ENCODE data around the gene FOXL2. TPM values are rescaled to one million over a fixed set of nuclear protein-coding genes. Genes with fewer than 3 reads are reported as not detected.

Gene FOXL2
- total and polyA plus RNA-seq, 8 donors = not detected

- H3K36me3 ChIP-seq = no peaks in the 10 kb centered on the region
- H3K4me1 ChIP-seq = peaks cover 29 to 52% of the 10 kb centered on the region in 2 donors
- intact Hi-C loops (cut with DNase I) = no loop called here
- H3K4me3 ChIP-seq = no peak overlapping the region
- H3K9me3 ChIP-seq = no peaks in the 10 kb centered on the region
- TF ChIP-seq CTCF (IDR thresholded peaks at IDR 0.05) = no peak
- no peak overlapping the region for H3K27ac ChIP-seq
- no peak for ATAC-seq
- H3K27me3 ChIP-seq = peaks cover 99 to 100% of the 10 kb centered on the region in 2 donors
- no peak for DNase-seq
Observed at GRCh38 chr3:138942861-138943623, 3.9 kb downstream of the FOXL2 start.

DNA sequence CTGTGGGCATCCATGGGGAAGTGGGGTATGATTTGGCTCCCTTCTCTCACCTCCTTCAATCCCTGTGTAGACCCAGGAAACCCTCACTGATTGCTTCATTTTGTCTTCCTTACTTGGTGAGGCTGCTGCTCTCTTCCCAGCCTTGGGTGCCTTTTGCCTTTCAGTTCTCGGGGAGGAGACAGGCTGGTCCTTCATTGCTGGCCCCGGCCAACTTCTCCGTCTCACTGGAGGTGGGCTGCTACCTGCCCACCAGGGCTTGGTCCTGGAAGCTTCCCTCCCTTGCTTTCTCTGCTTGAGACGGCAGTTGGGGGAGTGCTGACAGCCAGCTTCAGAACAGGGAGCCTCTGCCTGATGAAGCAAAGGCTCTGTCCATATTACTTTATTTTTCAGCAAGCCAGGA, 4.7 kb downstream of the FOXL2 start:
- no peak overlapping the region for H3K4me3 ChIP-seq
- no peaks in the 10 kb centered on the region for H3K9me3 ChIP-seq
- peaks cover 99 to 100% of the 10 kb centered on the region in 2 donors for H3K27me3 ChIP-seq
- H3K4me1 ChIP-seq = peaks cover 33 to 60% of the 10 kb centered on the region in 2 donors
- H3K27ac ChIP-seq = no peak overlapping the region
- H3K36me3 ChIP-seq = no peaks in the 10 kb centered on the region
- ATAC-seq (no peak), DNase-seq (no peak)
- intact Hi-C loops (cut with DNase I) = no loop called here
- no peak for TF ChIP-seq CTCF (IDR thresholded peaks at IDR 0.05)

GRCh38 chr3:138941259-138941885, 5.6 kb downstream of the FOXL2 start:
- DNase-seq = no peak
- H3K36me3 ChIP-seq = no peaks in the 10 kb centered on the region
- H3K27ac ChIP-seq = no peak overlapping the region
- no peaks in the 10 kb centered on the region for H3K9me3 ChIP-seq
- peaks cover 99 to 100% of the 10 kb centered on the region in 2 donors for H3K27me3 ChIP-seq
- peaks cover 32 to 60% of the 10 kb centered on the region in 2 donors for H3K4me1 ChIP-seq
- intact Hi-C loops (cut with DNase I) = no loop called here
- ATAC-seq = no peak
- no peak overlapping the region for H3K4me3 ChIP-seq
- peak in 1 of 2 donors; percentile 45 for TF ChIP-seq CTCF (IDR thresholded peaks at IDR 0.05)

DNA sequence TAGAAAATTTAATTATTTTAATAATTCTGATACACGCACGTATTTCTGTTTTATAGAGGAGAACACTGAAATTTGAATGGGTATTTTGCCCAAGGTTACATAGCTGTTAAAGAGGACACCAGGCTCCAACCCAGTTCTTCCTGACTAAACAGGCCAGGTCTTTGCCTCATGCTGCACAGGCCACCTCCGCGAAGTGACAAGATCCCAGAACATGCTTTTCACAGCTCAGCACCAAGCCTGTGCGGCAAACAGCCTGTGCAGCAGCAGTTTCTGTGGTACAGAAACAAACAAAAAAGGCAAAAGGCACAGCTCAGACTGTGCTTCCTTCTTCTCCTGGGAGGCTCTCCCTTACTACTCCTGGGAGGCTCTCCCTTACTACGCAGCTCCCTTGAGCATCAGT, 6.5 kb downstream of the FOXL2 start:
- Histone ChIP-seq H3K4me1 (peaks cover 27 to 60% of the 10 kb centered on the region in 2 donors), H3K27ac (no peak overlapping the region), H3K4me3 (no peak overlapping the region), H3K27me3 (peaks cover 100% of the 10 kb centered on the region in 2 donors), H3K36me3 (no peaks in the 10 kb centered on the region), H3K9me3 (no peaks in the 10 kb centered on the region)
- ATAC-seq = no peak
- no peak for TF ChIP-seq CTCF (IDR thresholded peaks at IDR 0.05)
- no peak for DNase-seq
- intact Hi-C loops (cut with DNase I) = no loop called here

DNA sequence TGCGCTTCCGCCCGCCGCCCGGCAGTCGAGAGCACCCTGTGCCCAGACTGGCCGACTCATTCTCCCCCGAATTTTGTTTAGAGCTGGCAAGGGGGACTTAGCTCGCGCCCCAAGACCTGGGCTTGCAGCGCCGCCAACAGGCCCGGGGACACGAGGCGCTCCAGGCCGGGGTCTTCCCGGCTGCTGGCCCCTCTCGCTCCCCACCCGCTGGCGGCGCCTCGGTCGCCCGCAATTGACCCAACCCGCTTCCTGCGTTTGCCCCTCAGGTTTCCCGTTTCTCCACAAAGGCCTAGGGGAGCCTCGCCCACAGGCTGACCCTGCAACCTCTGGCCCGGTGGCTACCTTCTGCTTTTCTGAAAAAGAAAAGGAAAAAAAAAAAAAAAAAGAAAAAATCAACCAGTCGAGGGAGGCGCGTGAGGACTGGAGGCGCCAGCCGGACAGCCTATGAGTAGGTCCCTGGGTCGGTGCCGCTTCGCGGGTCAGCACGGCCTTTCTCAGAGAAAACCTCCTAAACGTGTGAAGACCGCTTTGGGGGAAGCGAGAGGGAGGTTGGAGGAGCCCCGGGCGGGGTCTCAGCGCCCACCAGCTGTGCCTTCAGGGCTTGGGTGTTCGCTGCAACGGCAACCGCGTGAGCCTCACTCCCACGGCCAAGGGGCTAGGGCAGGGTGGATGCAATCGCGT, 7.2 kb downstream of the FOXL2 start:
- Histone ChIP-seq H3K27ac (no peak overlapping the region), H3K9me3 (no peaks in the 10 kb centered on the region), H3K27me3 (peaks cover 92 to 100% of the 10 kb centered on the region in 2 donors), H3K36me3 (no peaks in the 10 kb centered on the region), H3K4me3 (no peak overlapping the region), H3K4me1 (peaks cover 19 to 53% of the 10 kb centered on the region in 2 donors)
- intact Hi-C loops (cut with DNase I) = no loop called here
- no peak for ATAC-seq
- no peak for TF ChIP-seq CTCF (IDR thresholded peaks at IDR 0.05)
- peak in 1 of 4 donors; percentile 76 for DNase-seq
